GM19023 (cell line): ENCODE measurements around the gene ZBTB1.
"Not testable (repeated sequence)": the region's sequence is repeated elsewhere in the genome, so short reads cannot be mapped to it uniquely, and the experiment has no call there.

Experiments used
- ATAC-seq: cut with Tn5 transposase; IDR thresholded peaks from one replicate; pipeline ENCODE4 v1.9.1; 2021; ENCODE audit warnings: mild to moderate bottlenecking, moderate library complexity; ENCODE audit not compliant: unreplicated experiment

The ZBTB1 gene

GRCh38 chr14:64496764-64497163 is 7.8 kb upstream of the ZBTB1 start:
- ATAC-seq, result no peak

- ATAC-seq, result no peak
These were observed 4.5 kb upstream of the ZBTB1 start for GRCh38 chr14:64500088-64500487.

GRCh38 chr14:64501411-64502171 is 3.0 kb upstream of the ZBTB1 start:
- ATAC-seq, result no peak

- ATAC-seq, result no peak
These were observed 2.1 kb upstream of the ZBTB1 start for GRCh38 chr14:64502456-64502855.

GRCh38 chr14:64502887-64503433 is 1.6 kb upstream of the ZBTB1 start:
- peak; percentile 3 for ATAC-seq

- peak; percentile 60 for ATAC-seq
These were observed 898 bp upstream of the ZBTB1 start, which contains the start of gene ZBTB25 for GRCh38 chr14:64503434-64504309. ZBTB25 (minus strand) TSS chr14:64503838; CDS start chr14:64490533, 13,305 bp downstream.

- peak; percentile 20 for ATAC-seq
These were observed 576 bp downstream of the ZBTB1 start for GRCh38 chr14:64504897-64505794.

GRCh38 chr14:64506721-64507120 is 2.2 kb downstream of the ZBTB1 start:
- ATAC-seq, result no peak

- ATAC-seq, result no peak
These were observed 3.0 kb downstream of the ZBTB1 start for GRCh38 chr14:64507376-64508156.

- no peak for ATAC-seq
These were observed 3.7 kb downstream of the ZBTB1 start for GRCh38 chr14:64508215-64508776.

GRCh38 chr14:64509036-64509435 is 4.5 kb downstream of the ZBTB1 start:
- no peak for ATAC-seq

GRCh38 chr14:64510825-64511671 is 6.5 kb downstream of the ZBTB1 start:
- ATAC-seq, result no peak

GRCh38 chr14:64513271-64513670 is 8.7 kb downstream of the ZBTB1 start:
- ATAC-seq, result no peak

GRCh38 chr14:64515053-64515452 is 10.5 kb downstream of the ZBTB1 start:
- ATAC-seq, result no peak

- no peak for ATAC-seq
These were observed 12.4 kb downstream of the ZBTB1 start for GRCh38 chr14:64516969-64517368.

- ATAC-seq, result not testable (repeated sequence)
These were observed 13.1 kb downstream of the ZBTB1 start for GRCh38 chr14:64517667-64518066.

GRCh38 chr14:64518229-64518628 is 13.7 kb downstream of the ZBTB1 start:
- ATAC-seq, result no peak

GRCh38 chr14:64520699-64521098 is 16.1 kb downstream of the ZBTB1 start:
- ATAC-seq, result no peak
